Measurements from ENCODE around the gene VSX1.

The VSX1 gene

GRCh38 chr20:25078662-25079061 lies 3.3 kb downstream of the VSX1 start:
- Histone ChIP-seq H3K79me1 (ENCODE audit: low read length) (no peaks in the 10 kb centered on the region), H3K27me3 (ENCODE audit: insufficient read depth, low read length) (peaks cover 40% of the 10 kb centered on the region), H3K14ac (ENCODE audit: low read length) (no peak overlapping the region), H2AK5ac (ENCODE audit: low read length) (no peak overlapping the region), H3K23ac (ENCODE audit: low read length) (no peak overlapping the region), H3K4me3 (ENCODE audit: low read depth, low read length) (no peak overlapping the region), H3K9ac (ENCODE audit: low read length) (no peak overlapping the region), H3K18ac (ENCODE audit: low read length) (no peak overlapping the region), H3K4ac (ENCODE audit: low read depth, low read length) (no peak overlapping the region), H2BK5ac (ENCODE audit: low read depth, low read length, poor library complexity) (no peak overlapping the region), H4K12ac (ENCODE audit: low read depth, low read length) (no peak overlapping the region), H3K36me3 (ENCODE audit: control insufficient read depth in 1 of 2, insufficient read depth in 2 of 2, low read length in 2 of 2) (no peaks in the 10 kb centered on the region), H2BK120ac (ENCODE audit: insufficient read depth, low read length, poor library complexity) (no peak overlapping the region), H3K4me1 (ENCODE audit: control insufficient read depth in 1 of 2, insufficient read depth in 2 of 2, low read length in 2 of 2) (peaks cover 6 to 7% of the 10 kb centered on the region in 2 experiments), H3K79me2 (ENCODE audit: control insufficient read depth, insufficient read depth, low read length, poor library complexity) (no peaks in the 10 kb centered on the region), H2BK12ac (ENCODE audit: low read length) (no peak overlapping the region), H3K9me3 (ENCODE audit: insufficient read depth, low read depth, low read length) (peaks cover 15% of the 10 kb centered on the region), H4K8ac (ENCODE audit: low read depth, low read length) (no peak overlapping the region), H4K91ac (ENCODE audit: low read depth, low read length) (no peak overlapping the region), H3K27ac (ENCODE audit: low read depth, low read length) (no peak overlapping the region), H3K4me2 (ENCODE audit: low read length) (no peak overlapping the region), H2AFZ (ENCODE audit: insufficient read depth, low read length, poor library complexity) (no peak overlapping the region)
- no CpG with 5 or more reads among the region's 8 CpGs for WGBS (ENCODE audit: extremely low coverage, insufficient coverage, insufficient read length)
- DNase-seq, result no peak

GRCh38 chr20:25077610-25078169 lies 4.3 kb downstream of the VSX1 start:
- Histone ChIP-seq H3K4me2 (ENCODE audit: low read length) (no peak overlapping the region), H2BK12ac (ENCODE audit: low read length) (no peak overlapping the region), H3K9me3 (ENCODE audit: insufficient read depth, low read depth, low read length) (peaks cover 9% of the 10 kb centered on the region), H3K36me3 (ENCODE audit: control insufficient read depth in 1 of 2, insufficient read depth in 2 of 2, low read length in 2 of 2) (no peaks in the 10 kb centered on the region), H3K14ac (ENCODE audit: low read length) (no peak overlapping the region), H2BK5ac (ENCODE audit: low read depth, low read length, poor library complexity) (no peak overlapping the region), H2AFZ (ENCODE audit: insufficient read depth, low read length, poor library complexity) (no peak overlapping the region), H4K8ac (ENCODE audit: low read depth, low read length) (no peak overlapping the region), H4K12ac (ENCODE audit: low read depth, low read length) (no peak overlapping the region), H3K27me3 (ENCODE audit: insufficient read depth, low read length) (peaks cover 31% of the 10 kb centered on the region), H3K79me1 (ENCODE audit: low read length) (no peaks in the 10 kb centered on the region), H4K91ac (ENCODE audit: low read depth, low read length) (no peak overlapping the region), H3K79me2 (ENCODE audit: control insufficient read depth, insufficient read depth, low read length, poor library complexity) (no peaks in the 10 kb centered on the region), H3K23ac (ENCODE audit: low read length) (no peak overlapping the region), H3K4ac (ENCODE audit: low read depth, low read length) (no peak overlapping the region), H3K4me3 (ENCODE audit: low read depth, low read length) (no peak overlapping the region), H2BK120ac (ENCODE audit: insufficient read depth, low read length, poor library complexity) (no peak overlapping the region), H3K27ac (ENCODE audit: low read depth, low read length) (no peak overlapping the region), H3K18ac (ENCODE audit: low read length) (no peak overlapping the region), H2AK5ac (ENCODE audit: low read length) (no peak overlapping the region), H3K4me1 (ENCODE audit: control insufficient read depth in 1 of 2, insufficient read depth in 2 of 2, low read length in 2 of 2) (peaks cover 6 to 7% of the 10 kb centered on the region in 2 experiments), H3K9ac (ENCODE audit: low read length) (no peak overlapping the region)
- whole genome bisulfite sequencing (ENCODE audit: extremely low coverage, insufficient coverage, insufficient read length), result no CpG with 5 or more reads among the region's 38 CpGs
- DNase-seq, result peak; percentile 26 to 66

GRCh38 chr20:25076731-25077609 lies 5.0 kb downstream of the VSX1 start:
- H2AK5ac ChIP-seq (ENCODE audit: low read length), result no peak overlapping the region
- H3K4me3 ChIP-seq (ENCODE audit: low read depth, low read length), result no peak overlapping the region
- H2BK5ac ChIP-seq (ENCODE audit: low read depth, low read length, poor library complexity), result no peak overlapping the region
- H3K9me3 ChIP-seq (ENCODE audit: insufficient read depth, low read depth, low read length), result peaks cover 11% of the 10 kb centered on the region
- no CpG with 5 or more reads among the region's 14 CpGs for WGBS (ENCODE audit: extremely low coverage, insufficient coverage, insufficient read length)
- no peak overlapping the region for H3K4ac ChIP-seq (ENCODE audit: low read depth, low read length)
- H3K4me1 ChIP-seq (ENCODE audit: control insufficient read depth in 1 of 2, insufficient read depth in 2 of 2, low read length in 2 of 2), result peaks cover 6 to 7% of the 10 kb centered on the region in 2 experiments
- H4K8ac ChIP-seq (ENCODE audit: low read depth, low read length), result no peak overlapping the region
- peaks cover 25% of the 10 kb centered on the region for H3K27me3 ChIP-seq (ENCODE audit: insufficient read depth, low read length)
- no peaks in the 10 kb centered on the region for H3K36me3 ChIP-seq (ENCODE audit: control insufficient read depth in 1 of 2, insufficient read depth in 2 of 2, low read length in 2 of 2)
- H2BK120ac ChIP-seq (ENCODE audit: insufficient read depth, low read length, poor library complexity), result no peak overlapping the region
- no peak overlapping the region for H2AFZ ChIP-seq (ENCODE audit: insufficient read depth, low read length, poor library complexity)
- H3K27ac ChIP-seq (ENCODE audit: low read depth, low read length), result no peak overlapping the region
- no peak overlapping the region for H2BK12ac ChIP-seq (ENCODE audit: low read length)
- no peaks in the 10 kb centered on the region for H3K79me2 ChIP-seq (ENCODE audit: control insufficient read depth, insufficient read depth, low read length, poor library complexity)
- H3K23ac ChIP-seq (ENCODE audit: low read length), result no peak overlapping the region
- no peak overlapping the region for H3K4me2 ChIP-seq (ENCODE audit: low read length)
- no peak overlapping the region for H3K14ac ChIP-seq (ENCODE audit: low read length)
- no peak overlapping the region for H4K91ac ChIP-seq (ENCODE audit: low read depth, low read length)
- H3K18ac ChIP-seq (ENCODE audit: low read length), result no peak overlapping the region
- no peaks in the 10 kb centered on the region for H3K79me1 ChIP-seq (ENCODE audit: low read length)
- H3K9ac ChIP-seq (ENCODE audit: low read length), result no peak overlapping the region
- DNase-seq, result peak in 1 of 2 donors; percentile 52
- H4K12ac ChIP-seq (ENCODE audit: low read depth, low read length), result no peak overlapping the region

- peaks cover 3% of the 10 kb centered on the region for H3K9me3 ChIP-seq (ENCODE audit: insufficient read depth, low read depth, low read length)
- H3K27me3 ChIP-seq (ENCODE audit: insufficient read depth, low read length), result peaks cover 22% of the 10 kb centered on the region
- H4K8ac ChIP-seq (ENCODE audit: low read depth, low read length), result no peak overlapping the region
- no peak overlapping the region for H3K9ac ChIP-seq (ENCODE audit: low read length)
- H4K91ac ChIP-seq (ENCODE audit: low read depth, low read length), result no peak overlapping the region
- H2BK120ac ChIP-seq (ENCODE audit: insufficient read depth, low read length, poor library complexity), result no peak overlapping the region
- H2AFZ ChIP-seq (ENCODE audit: insufficient read depth, low read length, poor library complexity), result no peak overlapping the region
- no peak overlapping the region for H3K18ac ChIP-seq (ENCODE audit: low read length)
- no peak overlapping the region for H3K4me2 ChIP-seq (ENCODE audit: low read length)
- H2BK12ac ChIP-seq (ENCODE audit: low read length), result no peak overlapping the region
- H4K12ac ChIP-seq (ENCODE audit: low read depth, low read length), result no peak overlapping the region
- H3K4ac ChIP-seq (ENCODE audit: low read depth, low read length), result no peak overlapping the region
- no peak overlapping the region for H2BK5ac ChIP-seq (ENCODE audit: low read depth, low read length, poor library complexity)
- no peaks in the 10 kb centered on the region for H3K79me1 ChIP-seq (ENCODE audit: low read length)
- peak overlapping the region; percentile 61 for H3K23ac ChIP-seq (ENCODE audit: low read length)
- H2AK5ac ChIP-seq (ENCODE audit: low read length), result no peak overlapping the region
- no peak overlapping the region for H3K27ac ChIP-seq (ENCODE audit: low read depth, low read length)
- no peaks in the 10 kb centered on the region for H3K79me2 ChIP-seq (ENCODE audit: control insufficient read depth, insufficient read depth, low read length, poor library complexity)
- WGBS (ENCODE audit: extremely low coverage, insufficient coverage, insufficient read length), result no CpG with 5 or more reads among the region's 2 CpGs
- H3K4me1 ChIP-seq (ENCODE audit: control insufficient read depth in 1 of 2, insufficient read depth in 2 of 2, low read length in 2 of 2), result peaks cover 2% of the 10 kb centered on the region in 2 experiments
- no peak overlapping the region for H3K4me3 ChIP-seq (ENCODE audit: low read depth, low read length)
- no peaks in the 10 kb centered on the region for H3K36me3 ChIP-seq (ENCODE audit: control insufficient read depth in 1 of 2, insufficient read depth in 2 of 2, low read length in 2 of 2)
- DNase-seq, result no peak
- no peak overlapping the region for H3K14ac ChIP-seq (ENCODE audit: low read length)
Observed at GRCh38 chr20:25076201-25076600, 5.7 kb downstream of the VSX1 start.
